Gastroesophageal sphincter (tissue), 3 donors: ENCODE results near the gene ADAMTS12.

Source experiments
- CTCF ChIP-seq, 4 experiments: fragments of 200-600 bp in 2 of 4; fragments of 450-650 bp in 2 of 4; sonication (generic) in 1 of 4; IDR thresholded peaks; one replicate each; pipeline ENCODE4 v1.5.1; 2017 to 2019; ENCODE audit warnings: antibody characterized with exemption in 4 of 4, mild to moderate bottlenecking in 2 of 4, moderate library complexity in 2 of 4
- EP300 ChIP-seq: sonication (generic); formaldehyde crosslinking; IDR thresholded peaks from one replicate; pipeline ENCODE4 v1.6.1; 2017; ENCODE audit warnings: antibody characterized with exemption, mild to moderate bottlenecking
- POLR2A ChIP-seq, 2 donors: fragments of 450-650 bp; IDR thresholded peaks; one replicate each; pipeline ENCODE4 v1.6.1; 2017; ENCODE audit warnings: antibody characterized with exemption in 2 of 2, mild to moderate bottlenecking in 2 of 2, moderate library complexity in 1 of 2
- POLR2AphosphoS5 ChIP-seq: sonication (generic); formaldehyde crosslinking; IDR thresholded peaks from one replicate; pipeline ENCODE4 v1.6.1; 2017; ENCODE audit warnings: antibody characterized with exemption

- TF ChIP-seq EP300 (no peak), POLR2AphosphoS5 (no peak), POLR2A (IDR thresholded peaks at IDR 0.05) (no peak), CTCF (IDR thresholded peaks at IDR 0.05) (no peak)
These were observed 341.7 kb downstream of the ADAMTS12 start for GRCh38 chr5:33549982-33550567.
